ENCODE measurements around the gene FGF22. TPM values are rescaled to one million over a fixed set of nuclear protein-coding genes. Genes with fewer than 3 reads are reported as not detected.

FGF22 gene
- total and polyA plus RNA-seq, 2 donors from 2014 or later = 0.19 to 0.71 TPM

DNA sequence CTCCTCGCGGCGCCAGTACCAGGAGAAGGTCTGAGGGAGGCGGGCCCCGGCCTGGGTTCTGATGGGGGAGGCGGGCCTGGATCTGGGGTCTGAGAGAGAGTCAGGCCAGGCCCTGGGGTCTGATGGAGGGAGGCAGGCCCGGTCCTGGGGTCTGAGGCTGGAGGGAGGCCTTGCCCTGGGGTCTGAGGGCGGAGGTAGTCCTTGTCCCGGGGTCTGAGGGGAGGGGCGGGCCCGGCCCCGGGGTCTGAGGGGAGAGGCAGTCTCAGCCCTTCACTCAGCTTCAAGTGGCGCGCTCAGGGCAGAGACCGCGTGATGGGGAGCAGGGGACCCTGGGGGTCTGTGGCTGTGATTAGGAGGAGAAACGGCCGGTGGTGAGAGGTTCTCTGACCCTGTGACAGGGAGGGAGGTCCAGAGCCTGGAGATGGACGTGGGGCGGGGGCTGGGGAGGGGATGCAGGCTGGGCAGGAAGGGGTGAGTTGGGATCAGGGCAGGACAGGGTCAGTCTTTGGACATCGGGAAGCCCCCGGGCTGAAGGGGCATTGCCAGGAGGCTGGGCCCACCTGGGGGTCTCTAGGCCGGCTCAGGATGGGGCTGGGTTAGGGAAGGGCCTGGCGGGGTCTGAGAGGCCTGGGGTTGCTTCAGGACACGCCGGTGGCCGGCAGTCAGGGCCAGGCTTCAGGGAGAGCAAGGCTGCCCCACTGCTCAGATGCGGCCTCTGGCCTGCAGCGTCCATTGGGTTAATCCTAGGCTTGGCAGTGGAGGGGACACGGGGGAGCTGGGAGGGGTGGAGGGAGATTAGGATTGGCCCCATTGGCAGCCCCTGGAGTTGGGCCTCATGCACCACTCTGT, 31.3 kb upstream of the FGF22 start:
- Histone ChIP-seq H3K27ac (ENCODE audit: low read depth in 2 of 2, low read length in 2 of 2) (no peak overlapping the region), H3K9ac (ENCODE audit: low read length in 3 of 3) (no peak overlapping the region), H3K4me1 (ENCODE audit: control insufficient read depth in 2 of 3, insufficient read depth in 2 of 3, low read depth in 1 of 3, low read length in 3 of 3) (no peaks in the 10 kb centered on the region), H3K4me3 (ENCODE audit: low read length in 3 of 3) (no peak overlapping the region), H3K27me3 (ENCODE audit: control insufficient read depth, insufficient read depth, low read length) (no peaks in the 10 kb centered on the region), H3K9me3 (ENCODE audit: control insufficient read depth in 2 of 3, insufficient read depth in 1 of 3, low read length in 3 of 3) (no peaks in the 10 kb centered on the region), H3K36me3 (ENCODE audit: control insufficient read depth in 2 of 3, insufficient read depth in 3 of 3, low read length in 3 of 3) (no peaks in the 10 kb centered on the region)
- no peak for DNase-seq
- TF ChIP-seq, protein P1, sequence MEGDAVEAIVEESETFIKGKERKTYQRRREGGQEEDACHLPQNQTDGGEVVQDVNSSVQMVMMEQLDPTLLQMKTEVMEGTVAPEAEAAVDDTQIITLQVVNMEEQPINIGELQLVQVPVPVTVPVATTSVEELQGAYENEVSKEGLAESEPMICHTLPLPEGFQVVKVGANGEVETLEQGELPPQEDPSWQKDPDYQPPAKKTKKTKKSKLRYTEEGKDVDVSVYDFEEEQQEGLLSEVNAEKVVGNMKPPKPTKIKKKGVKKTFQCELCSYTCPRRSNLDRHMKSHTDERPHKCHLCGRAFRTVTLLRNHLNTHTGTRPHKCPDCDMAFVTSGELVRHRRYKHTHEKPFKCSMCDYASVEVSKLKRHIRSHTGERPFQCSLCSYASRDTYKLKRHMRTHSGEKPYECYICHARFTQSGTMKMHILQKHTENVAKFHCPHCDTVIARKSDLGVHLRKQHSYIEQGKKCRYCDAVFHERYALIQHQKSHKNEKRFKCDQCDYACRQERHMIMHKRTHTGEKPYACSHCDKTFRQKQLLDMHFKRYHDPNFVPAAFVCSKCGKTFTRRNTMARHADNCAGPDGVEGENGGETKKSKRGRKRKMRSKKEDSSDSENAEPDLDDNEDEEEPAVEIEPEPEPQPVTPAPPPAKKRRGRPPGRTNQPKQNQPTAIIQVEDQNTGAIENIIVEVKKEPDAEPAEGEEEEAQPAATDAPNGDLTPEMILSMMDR (IDR thresholded peaks at IDR 0.05; ENCODE audit: borderline replicate concordance, extremely low read depth, insufficient read depth) = no peak
- intact Hi-C loops (cut with DNase I) = no loop called here
- no peak for FAIRE-seq

DNA sequence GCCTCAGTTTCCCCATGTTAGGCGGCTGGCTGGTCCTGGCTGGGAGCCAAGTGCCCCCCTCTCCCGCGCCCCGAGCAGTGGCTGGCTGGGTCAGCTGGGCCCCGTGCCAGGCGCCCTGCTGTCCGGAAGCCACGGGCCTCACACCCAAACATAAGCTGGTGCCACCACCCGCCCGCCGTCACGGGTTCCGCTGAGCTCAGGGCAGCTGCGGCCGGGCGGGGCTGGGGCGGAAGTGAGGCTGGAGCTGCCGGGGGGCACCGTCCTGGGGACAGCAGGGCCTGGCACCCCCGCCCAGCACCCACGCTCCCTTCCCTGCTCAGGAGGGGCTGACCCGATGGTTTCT, 30.7 kb upstream of the FGF22 start:
- FAIRE-seq = no peak
- Histone ChIP-seq H3K9ac (ENCODE audit: low read length in 3 of 3) (no peak overlapping the region), H3K9me3 (ENCODE audit: control insufficient read depth in 2 of 3, insufficient read depth in 1 of 3, low read length in 3 of 3) (no peaks in the 10 kb centered on the region), H3K36me3 (ENCODE audit: control insufficient read depth in 2 of 3, insufficient read depth in 3 of 3, low read length in 3 of 3) (no peaks in the 10 kb centered on the region), H3K4me3 (ENCODE audit: low read length in 3 of 3) (no peak overlapping the region), H3K4me1 (ENCODE audit: control insufficient read depth in 2 of 3, insufficient read depth in 2 of 3, low read depth in 1 of 3, low read length in 3 of 3) (no peaks in the 10 kb centered on the region), H3K27ac (ENCODE audit: low read depth in 2 of 2, low read length in 2 of 2) (no peak overlapping the region), H3K27me3 (ENCODE audit: control insufficient read depth, insufficient read depth, low read length) (no peaks in the 10 kb centered on the region)
- intact Hi-C loops (cut with DNase I) = no loop called here
- TF ChIP-seq, protein P1 (IDR thresholded peaks at IDR 0.05; ENCODE audit: borderline replicate concordance, extremely low read depth, insufficient read depth) = no peak
- DNase-seq = no peak

DNA sequence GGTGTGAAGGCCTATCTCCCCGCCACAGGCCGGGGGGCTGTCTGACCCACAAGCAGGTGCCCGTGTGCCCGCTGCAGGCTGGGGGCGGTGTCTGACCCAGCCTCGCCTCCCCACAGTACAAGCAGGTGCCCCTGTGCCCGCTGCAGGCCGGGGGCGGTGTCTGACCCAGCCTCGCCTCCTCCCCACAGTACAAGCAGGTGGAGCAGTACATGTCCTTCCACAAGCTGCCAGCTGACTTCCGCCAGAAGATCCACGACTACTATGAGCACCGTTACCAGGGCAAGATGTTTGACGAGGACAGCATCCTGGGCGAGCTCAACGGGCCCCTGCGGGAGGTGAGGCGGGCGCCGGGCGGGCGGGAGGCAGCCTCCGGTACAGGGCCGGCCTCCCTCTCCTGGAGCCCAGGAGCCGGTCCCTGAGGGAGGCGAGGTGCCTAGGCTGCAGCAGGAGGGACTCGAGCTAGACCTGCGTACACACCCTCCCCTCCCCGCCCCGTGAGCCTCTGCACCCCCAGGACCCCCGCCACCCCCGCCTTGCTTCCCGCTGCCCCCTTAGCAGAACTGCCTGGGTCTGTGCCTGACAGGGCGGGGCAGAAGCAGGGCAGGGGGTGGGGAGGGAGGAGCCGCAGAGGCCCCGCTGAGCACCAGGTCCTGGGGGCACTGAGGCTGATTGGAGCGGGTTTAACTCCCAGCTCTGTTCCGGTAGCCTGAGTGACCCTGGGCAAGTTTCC, 29.4 kb upstream of the FGF22 start:
- intact Hi-C loops (cut with DNase I) = no loop called here
- Histone ChIP-seq H3K4me3 (ENCODE audit: low read length in 3 of 3) (no peak overlapping the region), H3K9ac (ENCODE audit: low read length in 3 of 3) (no peak overlapping the region), H3K4me1 (ENCODE audit: control insufficient read depth in 2 of 3, insufficient read depth in 2 of 3, low read depth in 1 of 3, low read length in 3 of 3) (no peaks in the 10 kb centered on the region), H3K27me3 (ENCODE audit: control insufficient read depth, insufficient read depth, low read length) (no peaks in the 10 kb centered on the region), H3K36me3 (ENCODE audit: control insufficient read depth in 2 of 3, insufficient read depth in 3 of 3, low read length in 3 of 3) (no peaks in the 10 kb centered on the region), H3K27ac (ENCODE audit: low read depth in 2 of 2, low read length in 2 of 2) (peak overlapping the region in 1 of 2 donors; percentile 37), H3K9me3 (ENCODE audit: control insufficient read depth in 2 of 3, insufficient read depth in 1 of 3, low read length in 3 of 3) (no peaks in the 10 kb centered on the region)
- FAIRE-seq (no peak), DNase-seq (no peak)
- TF ChIP-seq, protein P1 (IDR thresholded peaks at IDR 0.05; ENCODE audit: borderline replicate concordance, extremely low read depth, insufficient read depth) = no peak

All from kidney (tissue), 14 donors.